Stimulated activated CD4-positive, alpha-beta T cell treated with anti-CD3 and anti-CD28 coated beads, Interleukin-4, amount 100 ng/mL, for 24 hours (primary cell): ENCODE measurements around the gene ZRANB2.

Source experiments
- DNase-seq: peaks from one replicate; pipeline ENCODE4 v3.0.0-alpha.2; 2020

ZRANB2 gene

DNA sequence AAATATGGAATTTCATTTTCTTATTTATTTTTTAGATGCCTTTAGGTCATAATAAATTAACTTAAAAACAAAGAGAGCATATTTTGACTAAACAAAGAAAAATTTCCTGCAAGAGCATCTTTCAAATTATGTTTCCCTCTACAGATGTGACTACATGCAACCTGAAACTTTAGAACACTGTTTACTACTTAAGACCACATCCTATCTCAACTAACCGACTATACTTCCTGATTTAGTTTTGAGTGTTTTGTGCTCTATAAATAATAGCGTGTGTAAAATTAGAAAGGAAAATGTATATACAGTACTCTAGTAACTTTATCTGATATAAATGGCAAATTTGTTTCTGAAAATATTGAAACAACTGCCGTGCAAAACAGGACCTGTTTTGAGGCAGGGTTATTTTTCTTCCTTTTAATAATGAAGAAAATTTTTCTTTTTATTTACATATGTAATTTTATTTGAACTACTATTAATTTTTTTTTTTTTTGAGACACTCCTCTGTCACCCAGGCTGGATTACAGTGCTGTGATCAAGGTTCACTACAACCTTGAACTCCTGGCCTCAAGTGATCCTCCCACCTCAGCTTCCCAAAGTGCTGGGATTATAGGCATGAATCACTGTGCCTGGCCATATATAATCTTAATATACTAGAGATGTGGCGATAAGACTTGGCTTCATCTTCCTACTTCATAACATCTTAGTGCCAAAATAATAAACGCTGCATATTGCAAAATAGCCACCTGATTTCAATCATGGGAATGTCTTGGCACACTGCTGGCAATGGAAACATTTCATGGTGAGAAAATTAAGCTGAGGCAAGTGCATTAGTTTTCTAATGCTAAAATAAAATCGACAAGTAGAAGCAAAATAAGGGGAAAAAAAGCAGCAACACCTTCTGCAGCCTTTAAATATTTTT lies 12.3 kb downstream of the ZRANB2 start:
- no peak for DNase-seq

- no peak for DNase-seq
Measured at GRCh38 chr1:71054791-71055190, 26.0 kb downstream of the ZRANB2 start.

GRCh38 chr1:71054281-71054731 lies 26.5 kb downstream of the ZRANB2 start:
- no peak for DNase-seq

GRCh38 chr1:71053758-71054157 lies 27.1 kb downstream of the ZRANB2 start:
- no peak for DNase-seq

- DNase-seq, result no peak
Measured at GRCh38 chr1:71053146-71053545, 27.7 kb downstream of the ZRANB2 start.

DNA sequence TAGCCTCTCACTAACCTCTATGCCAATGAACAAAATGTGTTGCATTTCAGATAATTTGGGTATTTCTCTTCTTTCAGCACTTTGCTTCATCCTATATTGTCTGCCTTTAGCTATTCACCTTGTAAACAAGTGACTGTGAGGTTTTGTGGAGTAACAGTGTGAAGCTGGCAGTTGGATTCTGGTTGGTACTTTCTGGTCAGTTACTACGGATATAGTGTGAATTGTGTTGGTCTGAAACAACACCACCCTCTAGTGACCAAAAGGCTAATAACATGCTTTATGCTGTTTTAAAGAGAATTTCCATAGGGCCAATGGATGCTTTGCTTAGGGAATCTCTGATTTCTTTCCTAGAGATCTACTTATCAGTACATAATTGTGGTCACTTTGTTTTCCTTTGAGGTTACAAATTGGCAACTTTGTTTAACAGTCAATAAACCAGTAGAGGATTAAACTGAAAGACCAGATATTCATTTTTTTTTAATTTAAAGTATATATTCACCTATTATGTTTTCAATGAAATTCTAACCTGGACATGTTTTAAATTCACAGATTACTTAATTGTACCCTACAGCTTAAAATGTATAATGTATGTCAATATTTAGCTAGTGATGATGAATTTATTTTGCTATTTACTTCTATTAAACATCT lies 30.8 kb downstream of the ZRANB2 start:
- no peak for DNase-seq

DNA sequence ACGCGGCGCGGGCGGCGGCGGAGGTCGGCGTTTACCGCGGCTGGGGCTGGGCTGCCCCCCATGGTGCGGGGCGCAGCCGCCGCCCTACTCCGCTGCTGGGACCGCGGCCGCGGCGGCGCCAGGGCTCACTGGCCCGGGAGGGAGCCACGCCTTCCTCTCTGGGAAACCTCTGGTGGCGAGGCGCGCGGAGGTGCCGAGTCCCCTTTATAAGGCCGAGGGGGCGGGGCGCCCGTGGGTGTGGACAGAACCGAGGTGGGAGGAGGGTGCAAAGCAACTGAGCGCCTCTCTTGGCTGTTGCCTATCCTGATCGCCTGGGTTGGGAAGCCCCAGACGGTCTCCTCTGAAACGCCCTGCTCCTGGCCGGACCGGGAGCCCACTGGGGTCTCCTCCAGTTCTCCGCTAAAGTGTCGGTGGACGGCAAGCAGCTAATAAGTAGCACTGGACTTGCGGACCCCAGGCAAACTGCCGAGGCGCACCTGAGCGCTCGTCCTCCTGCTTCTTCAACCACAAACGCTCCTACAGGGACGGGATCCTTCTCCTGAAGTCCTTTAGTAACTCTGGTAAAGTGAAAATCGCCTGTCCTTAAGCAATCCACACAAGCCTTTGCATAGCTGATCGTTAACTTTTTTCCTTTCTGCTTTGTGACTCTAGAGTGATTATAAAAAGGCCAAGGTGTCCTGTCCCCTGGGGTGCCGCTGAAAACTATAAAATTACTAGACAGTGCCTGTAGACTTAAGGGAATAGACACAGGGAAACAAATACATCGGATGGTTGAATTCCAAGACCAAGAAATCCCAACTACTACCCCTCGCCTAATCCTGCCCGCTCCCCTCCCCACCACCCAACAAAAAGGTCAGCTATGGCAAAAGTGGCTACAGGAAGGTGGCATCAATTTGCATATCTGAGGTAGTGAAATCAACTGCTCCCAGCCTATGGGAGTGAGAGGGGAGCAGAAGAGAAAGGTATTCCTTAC lies 32.9 kb downstream of the ZRANB2 start, which contains the start of gene PTGER3:
Gene PTGER3 (minus strand): TSS at position 182 of the 973 bp plus-strand sequence. CDS start 239 bp downstream, outside the sequence.
- peak; percentile 44 for DNase-seq

DNA sequence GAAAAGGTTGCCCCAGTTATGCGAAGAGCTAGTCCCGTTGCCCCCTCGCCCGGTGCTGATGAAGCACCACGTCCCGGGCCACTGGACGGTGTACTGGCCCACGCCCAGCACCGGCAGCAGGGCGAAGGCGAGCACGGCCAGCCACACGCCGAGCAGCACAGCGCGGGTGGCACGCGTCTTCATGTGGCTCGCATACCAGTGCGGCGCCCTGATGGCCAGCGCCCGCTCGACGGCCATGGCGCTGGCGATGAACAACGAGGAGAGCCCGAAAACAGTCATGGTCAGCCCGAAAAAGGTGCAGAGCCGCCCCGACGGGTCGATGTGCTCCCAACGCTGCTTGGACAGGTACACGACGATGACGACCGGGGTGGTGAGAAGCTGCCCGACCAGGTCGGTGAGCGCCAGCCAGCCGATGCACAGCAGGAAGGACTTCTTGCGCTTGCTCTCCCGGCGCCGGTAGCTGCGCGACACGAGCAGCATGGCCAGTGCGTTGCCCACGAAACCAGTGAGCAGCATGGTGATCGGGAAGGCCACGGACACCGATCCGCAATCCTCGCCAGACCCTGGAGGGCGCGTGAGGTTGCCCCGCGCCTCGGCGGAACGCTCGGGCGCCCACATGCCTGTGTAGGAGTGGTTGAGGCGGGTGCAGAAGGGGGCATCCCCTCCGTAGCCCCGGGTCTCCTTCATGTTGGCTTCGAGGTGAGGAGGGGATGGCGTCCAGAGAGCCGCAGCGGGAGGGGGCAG lies 33.8 kb downstream of the ZRANB2 start:
- no peak for DNase-seq

DNA sequence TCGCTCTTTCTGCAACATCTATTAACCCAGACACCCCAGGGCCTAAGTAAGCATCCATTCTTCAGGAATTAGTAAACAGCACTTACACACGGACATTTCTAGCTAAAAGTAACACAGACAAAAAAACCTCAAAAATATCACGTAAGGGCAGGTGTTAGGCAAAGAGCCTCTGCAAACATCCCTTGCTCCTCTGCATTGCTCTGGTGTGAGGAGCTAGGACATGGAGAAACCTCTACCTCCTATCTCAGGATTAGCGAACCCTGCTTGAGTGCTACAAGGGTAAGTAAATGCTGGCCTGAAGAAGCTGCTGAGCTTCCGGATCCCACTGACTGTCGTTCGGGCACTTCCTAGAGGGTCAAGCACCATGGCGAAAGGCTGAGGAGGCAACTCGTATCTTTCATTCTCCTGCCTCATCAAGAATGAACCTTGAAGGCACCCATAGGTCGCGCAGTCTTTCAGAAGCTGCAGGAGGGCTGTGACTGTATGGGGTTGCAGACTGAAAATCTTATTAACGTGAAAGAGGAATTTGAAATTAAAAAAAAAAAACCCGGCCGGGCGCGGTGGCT lies 35.3 kb downstream of the ZRANB2 start:
- DNase-seq, result no peak

DNA sequence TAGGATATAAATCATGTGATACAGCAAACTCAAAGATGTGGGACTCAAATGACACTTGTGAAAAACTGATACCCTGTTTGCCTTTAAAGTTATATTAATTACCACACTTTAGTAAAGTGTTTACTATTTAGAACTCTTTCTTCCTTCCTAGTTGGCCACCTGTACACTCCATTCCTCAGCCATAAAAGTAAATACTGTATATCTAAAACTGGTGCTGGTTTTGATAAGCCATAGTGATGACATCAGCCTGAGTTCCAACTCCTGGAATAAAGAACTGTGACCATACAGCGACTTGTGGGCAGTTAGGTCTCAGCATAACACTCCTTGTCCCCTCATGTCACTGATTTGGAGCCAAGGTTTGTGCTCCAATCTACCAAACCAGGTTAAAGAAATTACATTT lies 36.0 kb downstream of the ZRANB2 start:
- no peak for DNase-seq

DNA sequence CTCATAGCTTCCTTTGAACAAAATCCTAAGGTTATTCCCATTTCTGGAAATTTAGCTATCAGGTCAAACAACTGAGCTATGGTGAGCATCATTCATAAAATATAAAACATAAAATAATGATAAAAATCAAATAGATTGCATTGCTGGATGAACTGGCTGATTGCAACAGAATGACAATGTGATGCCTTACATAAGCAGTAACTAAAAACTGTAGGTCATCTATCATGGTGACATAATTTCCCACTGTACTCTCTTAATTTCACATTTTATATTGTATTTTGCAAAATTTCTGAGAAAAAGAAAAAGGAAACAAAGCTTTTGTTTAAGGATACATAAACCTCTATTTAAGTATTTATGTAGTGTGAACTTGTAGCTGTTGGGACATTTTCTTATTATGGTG lies 37.8 kb downstream of the ZRANB2 start:
- DNase-seq, result no peak

GRCh38 chr1:71041806-71042205 lies 39.0 kb downstream of the ZRANB2 start:
- DNase-seq, result no peak

- DNase-seq, result no peak
Measured at GRCh38 chr1:71039661-71040262, 41.1 kb downstream of the ZRANB2 start.

GRCh38 chr1:71038942-71039341 lies 41.9 kb downstream of the ZRANB2 start:
- no peak for DNase-seq

DNA sequence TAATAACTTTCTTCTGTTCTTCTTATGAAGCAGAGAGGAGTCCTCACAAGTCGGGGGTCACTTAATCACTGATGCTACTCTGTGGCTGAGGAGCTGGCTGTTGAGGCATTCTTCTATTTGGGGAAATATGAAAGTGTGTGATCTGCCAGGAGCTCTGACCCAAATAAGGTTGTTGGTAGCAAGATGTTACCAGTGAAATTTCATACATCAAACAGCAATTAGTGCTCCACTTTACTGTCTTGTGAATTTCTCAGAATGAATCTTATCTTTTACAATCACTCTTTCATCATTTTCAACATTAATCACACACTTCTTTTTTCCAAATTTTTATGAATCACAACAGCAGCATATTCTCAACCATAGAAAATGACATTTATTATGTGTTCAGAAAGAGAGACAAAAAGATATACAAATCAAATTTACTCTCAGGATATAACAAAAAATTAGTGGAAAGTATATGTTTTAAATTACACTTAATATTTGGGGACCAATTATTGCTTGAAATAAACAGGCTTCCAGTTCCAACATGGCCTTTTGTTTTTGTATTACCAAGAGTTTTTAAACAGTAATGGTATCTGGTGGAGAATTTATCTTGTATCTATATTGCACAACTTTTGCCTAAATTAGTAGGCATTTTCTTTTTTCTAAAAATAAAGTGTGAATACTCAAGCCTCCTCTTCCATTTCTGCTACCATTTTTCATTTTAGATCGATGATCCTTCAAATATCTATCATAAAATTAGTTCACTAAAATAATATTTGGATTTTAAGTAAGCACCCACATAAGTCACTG lies 42.8 kb downstream of the ZRANB2 start:
- no peak for DNase-seq

- DNase-seq, result no peak
Measured at GRCh38 chr1:71037066-71037465, 43.8 kb downstream of the ZRANB2 start.

DNA sequence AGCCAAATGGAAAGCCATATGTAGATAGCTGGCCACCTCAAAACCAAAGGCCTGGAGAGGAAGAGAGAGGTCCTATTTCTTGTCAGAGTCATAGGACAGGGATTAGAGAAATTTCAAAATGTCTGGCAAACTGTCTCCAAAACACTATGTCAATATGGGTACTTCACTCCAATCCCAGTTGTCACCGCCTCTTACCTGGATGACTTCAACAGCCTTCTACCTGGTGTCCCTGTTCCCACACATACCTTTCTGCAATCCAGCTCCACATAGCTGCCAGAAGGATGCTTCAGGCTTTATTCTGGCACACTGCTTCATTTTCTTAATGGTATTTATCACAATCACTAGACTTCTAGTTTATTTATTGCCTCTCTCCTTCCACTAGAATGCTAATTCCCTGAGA lies 47.7 kb downstream of the ZRANB2 start:
- no peak for DNase-seq

- no peak for DNase-seq
Measured at GRCh38 chr1:71031426-71031825, 49.4 kb downstream of the ZRANB2 start.

DNA sequence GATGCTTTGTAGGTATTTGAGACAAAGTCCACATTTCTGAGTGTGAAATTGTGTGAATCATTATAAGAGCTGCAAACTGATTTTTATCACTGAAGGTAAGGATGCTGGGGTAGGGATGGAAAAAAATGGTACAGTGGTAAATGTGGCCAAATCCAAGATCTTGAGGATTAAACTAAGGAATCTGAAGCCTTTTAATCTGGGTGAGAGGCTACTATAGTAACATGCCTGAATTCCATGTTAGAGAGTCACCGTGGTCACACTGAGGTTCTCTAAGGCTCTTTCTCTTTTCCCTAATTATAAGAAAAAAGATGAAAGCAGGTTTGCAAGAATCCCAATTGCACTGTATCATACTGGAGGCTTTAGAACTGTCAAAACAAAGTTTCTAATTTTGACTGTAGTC lies 50.8 kb downstream of the ZRANB2 start:
- DNase-seq, result no peak

DNA sequence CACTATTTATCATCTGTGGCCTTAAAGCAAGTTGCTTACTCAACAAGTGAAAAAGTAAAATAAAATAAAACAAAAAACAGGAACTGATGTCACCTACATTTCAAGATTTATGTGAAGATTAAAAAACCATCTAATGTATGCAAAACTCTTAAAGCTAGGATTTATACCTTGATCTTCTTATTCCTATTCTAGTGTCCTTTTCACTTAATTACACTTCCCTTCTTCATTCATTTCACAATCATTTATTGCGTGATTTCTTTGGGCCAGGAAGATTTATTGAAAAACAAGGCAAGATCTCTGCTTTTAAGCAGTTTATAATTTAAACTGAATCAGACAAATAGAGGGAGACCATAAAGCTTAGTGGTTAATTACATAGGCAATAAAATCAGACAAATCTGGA lies 51.9 kb downstream of the ZRANB2 start:
- no peak for DNase-seq

GRCh38 chr1:71027991-71028390 lies 52.8 kb downstream of the ZRANB2 start:
- no peak for DNase-seq
